ENCODE results near the gene PTPRN2. TPM values are rescaled to one million over a fixed set of nuclear protein-coding genes. Genes with fewer than 3 reads are reported as not detected.

PTPRN2 gene
- total RNA-seq, 2 donors from 2014 or later: 26.1 to 55.5 TPM

GRCh38 chr7:158317238-158318205 lies 270.1 kb downstream of the PTPRN2 start:
- TF ChIP-seq POLR2A (IDR thresholded peaks at IDR 0.05): no peak
- no peak for TF ChIP-seq POLR2AphosphoS5 (IDR thresholded peaks at IDR 0.05)
- TF ChIP-seq CTCF (IDR thresholded peaks at IDR 0.05): no peak
- intact Hi-C loops (cut with DNase I): no loop called here
- Histone ChIP-seq H3K27ac (no peak overlapping the region), H3K9me3 (no peaks in the 10 kb centered on the region), H3K36me3 (no peaks in the 10 kb centered on the region), H3K27me3 (replicated peaks; ENCODE audit: insufficient read depth) (no peaks in the 10 kb centered on the region), H3K4me3 (no peak overlapping the region), H3K4me1 (replicated peaks) (no peaks in the 10 kb centered on the region)
- 52% methylated on average over 45 of the region's 59 CpGs for WGBS
- DNase-seq (ENCODE audit: low spot score): no peak

DNA sequence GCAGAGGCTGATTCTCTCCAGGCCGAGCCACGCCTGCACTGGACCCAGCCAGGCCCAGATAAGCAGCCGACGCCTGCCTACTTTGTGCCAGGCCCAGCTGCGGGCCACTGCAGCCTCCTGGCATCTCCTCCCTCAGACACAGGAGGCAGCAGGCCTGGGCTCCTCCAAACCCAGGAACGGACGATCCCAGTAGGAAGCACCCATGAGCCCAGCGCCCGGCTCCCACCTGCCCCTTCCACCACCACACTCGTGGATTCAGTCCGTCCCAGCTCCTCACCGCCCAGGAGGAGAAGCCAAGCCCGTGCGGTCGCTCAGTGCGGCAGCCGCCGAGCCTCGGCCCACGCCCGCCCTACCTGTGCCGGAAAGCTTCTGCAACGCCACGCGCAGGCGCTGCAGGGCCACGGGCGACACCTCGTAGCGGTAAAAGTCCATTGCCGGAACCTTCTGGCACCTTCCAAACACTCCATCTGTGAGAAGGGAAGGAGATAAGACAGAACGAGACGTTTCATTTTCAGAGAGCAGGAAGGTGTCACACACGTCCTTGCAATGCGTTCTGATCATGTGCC lies 271.1 kb downstream of the PTPRN2 start:
- Histone ChIP-seq H3K36me3 (no peaks in the 10 kb centered on the region), H3K4me1 (replicated peaks) (no peaks in the 10 kb centered on the region), H3K4me3 (no peak overlapping the region), H3K9me3 (no peaks in the 10 kb centered on the region), H3K27ac (no peak overlapping the region), H3K27me3 (replicated peaks; ENCODE audit: insufficient read depth) (no peaks in the 10 kb centered on the region)
- intact Hi-C loops (cut with DNase I): no loop called here
- no peak for DNase-seq (ENCODE audit: low spot score)
- WGBS: 95% methylated on average over 35 of the region's 35 CpGs
- TF ChIP-seq POLR2A (IDR thresholded peaks at IDR 0.05) (no peak), POLR2AphosphoS5 (IDR thresholded peaks at IDR 0.05) (no peak), CTCF (IDR thresholded peaks at IDR 0.05) (no peak)

DNA sequence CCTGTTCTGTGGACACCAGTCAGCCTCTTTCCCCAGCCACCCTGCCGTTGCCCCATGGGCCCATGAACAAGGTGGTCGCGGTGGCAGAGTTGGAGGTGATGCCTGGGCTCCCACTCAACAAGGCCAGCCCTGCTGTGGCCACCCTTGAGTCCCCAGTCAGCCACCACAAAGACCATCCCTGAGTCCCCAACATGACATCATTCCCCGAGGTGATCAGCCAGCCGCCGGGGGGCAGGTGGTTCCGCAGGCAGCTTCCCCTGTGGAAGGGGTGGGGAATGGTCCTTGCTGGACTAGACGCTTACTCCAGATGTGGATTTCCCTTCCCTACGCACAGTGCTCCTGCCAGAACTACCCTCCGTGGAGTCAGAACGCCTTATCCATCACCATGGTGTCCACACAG lies 271.7 kb downstream of the PTPRN2 start:
- no peaks in the 10 kb centered on the region for H3K36me3 ChIP-seq
- H3K9me3 ChIP-seq: no peaks in the 10 kb centered on the region
- H3K27ac ChIP-seq: no peak overlapping the region
- H3K4me3 ChIP-seq: no peak overlapping the region
- H3K27me3 ChIP-seq (replicated peaks; ENCODE audit: insufficient read depth): no peaks in the 10 kb centered on the region
- no peak for TF ChIP-seq POLR2AphosphoS5 (IDR thresholded peaks at IDR 0.05)
- no peak for TF ChIP-seq POLR2A (IDR thresholded peaks at IDR 0.05)
- no peak for TF ChIP-seq CTCF (IDR thresholded peaks at IDR 0.05)
- WGBS: 97% methylated on average over 11 of the region's 11 CpGs
- intact Hi-C loops (cut with DNase I): no loop called here
- DNase-seq (ENCODE audit: low spot score): no peak
- no peaks in the 10 kb centered on the region for H3K4me1 ChIP-seq (replicated peaks)

GRCh38 chr7:158315326-158315725 lies 272.3 kb downstream of the PTPRN2 start:
- Histone ChIP-seq H3K27ac (no peak overlapping the region), H3K9me3 (no peaks in the 10 kb centered on the region), H3K27me3 (replicated peaks; ENCODE audit: insufficient read depth) (no peaks in the 10 kb centered on the region), H3K4me3 (no peak overlapping the region), H3K4me1 (replicated peaks) (no peaks in the 10 kb centered on the region), H3K36me3 (no peaks in the 10 kb centered on the region)
- intact Hi-C loops (cut with DNase I): no loop called here
- TF ChIP-seq POLR2A (IDR thresholded peaks at IDR 0.05): no peak
- TF ChIP-seq CTCF (IDR thresholded peaks at IDR 0.05): no peak
- TF ChIP-seq POLR2AphosphoS5 (IDR thresholded peaks at IDR 0.05): no peak
- no peak for DNase-seq (ENCODE audit: low spot score)
- WGBS: 93% methylated on average over 11 of the region's 11 CpGs
